ENCODE data around the gene PPP3CA.

The PPP3CA gene

DNA sequence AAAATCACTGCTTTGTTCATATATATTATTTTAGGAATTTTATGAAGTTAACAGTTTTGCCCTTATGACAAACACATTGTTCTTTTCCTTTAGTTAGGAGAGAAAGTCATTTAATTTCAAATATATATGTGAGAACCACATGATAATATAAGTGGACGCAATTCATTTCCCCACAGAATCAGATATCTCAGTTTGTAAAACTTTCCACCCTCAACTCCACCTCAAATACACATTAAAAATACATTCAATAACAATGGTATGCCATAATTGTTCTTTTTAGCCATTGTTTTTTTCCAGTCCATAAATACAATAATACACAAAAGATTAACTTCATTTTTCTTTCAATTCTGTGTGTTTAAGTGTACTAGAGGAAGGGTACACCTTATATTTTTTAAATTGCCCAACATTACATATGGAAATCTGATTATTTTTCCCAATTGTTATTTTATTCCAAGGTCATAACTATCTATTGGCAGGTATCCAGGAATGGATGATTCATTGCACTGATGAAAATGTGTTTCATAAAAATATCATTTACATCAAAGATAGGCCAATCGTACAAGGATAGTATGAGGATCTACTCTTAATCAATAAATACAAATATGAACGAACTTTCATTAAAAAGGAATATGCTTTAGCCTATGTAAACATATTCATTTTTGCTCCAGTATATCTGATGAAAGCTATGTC, 125.0 kb downstream of the PPP3CA start:
- H3K9me3 ChIP-seq = no peaks in the 10 kb centered on the region
- no peak for DNase-seq
- H3K4me3 ChIP-seq = no peak overlapping the region
- H3K27me3 ChIP-seq = no peaks in the 10 kb centered on the region
- H3K36me3 ChIP-seq = no peaks in the 10 kb centered on the region
- intact Hi-C loops (cut with DNase I; ENCODE audit: low total_unique reads) = no loop called here
- TF ChIP-seq, protein P1, sequence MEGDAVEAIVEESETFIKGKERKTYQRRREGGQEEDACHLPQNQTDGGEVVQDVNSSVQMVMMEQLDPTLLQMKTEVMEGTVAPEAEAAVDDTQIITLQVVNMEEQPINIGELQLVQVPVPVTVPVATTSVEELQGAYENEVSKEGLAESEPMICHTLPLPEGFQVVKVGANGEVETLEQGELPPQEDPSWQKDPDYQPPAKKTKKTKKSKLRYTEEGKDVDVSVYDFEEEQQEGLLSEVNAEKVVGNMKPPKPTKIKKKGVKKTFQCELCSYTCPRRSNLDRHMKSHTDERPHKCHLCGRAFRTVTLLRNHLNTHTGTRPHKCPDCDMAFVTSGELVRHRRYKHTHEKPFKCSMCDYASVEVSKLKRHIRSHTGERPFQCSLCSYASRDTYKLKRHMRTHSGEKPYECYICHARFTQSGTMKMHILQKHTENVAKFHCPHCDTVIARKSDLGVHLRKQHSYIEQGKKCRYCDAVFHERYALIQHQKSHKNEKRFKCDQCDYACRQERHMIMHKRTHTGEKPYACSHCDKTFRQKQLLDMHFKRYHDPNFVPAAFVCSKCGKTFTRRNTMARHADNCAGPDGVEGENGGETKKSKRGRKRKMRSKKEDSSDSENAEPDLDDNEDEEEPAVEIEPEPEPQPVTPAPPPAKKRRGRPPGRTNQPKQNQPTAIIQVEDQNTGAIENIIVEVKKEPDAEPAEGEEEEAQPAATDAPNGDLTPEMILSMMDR (IDR thresholded peaks at IDR 0.05) = no peak
- no peak overlapping the region for H3K27ac ChIP-seq
- H3K4me1 ChIP-seq = peaks cover 0 to 34% (median 0%) of the 10 kb centered on the region in 4 donors

DNA sequence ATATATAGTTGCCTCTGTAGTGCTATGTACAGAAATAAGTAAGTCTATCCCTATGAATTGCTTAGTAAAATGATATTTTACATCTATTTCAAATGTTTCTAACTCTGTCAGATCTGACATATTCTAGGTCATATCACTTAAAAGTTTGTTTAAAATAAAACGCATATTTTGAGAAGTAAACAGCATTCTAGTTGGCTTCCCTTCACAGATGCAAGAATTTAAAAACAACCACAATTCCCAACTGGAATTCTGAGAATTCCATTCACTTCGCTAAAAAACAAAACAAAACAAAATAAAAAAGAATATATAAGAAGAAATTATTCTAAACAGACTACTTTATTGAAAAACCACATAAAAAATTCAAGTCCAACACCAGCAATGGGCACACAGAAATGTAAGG, 126.0 kb downstream of the PPP3CA start:
- H3K27ac ChIP-seq = no peak overlapping the region
- no peaks in the 10 kb centered on the region for H3K36me3 ChIP-seq
- H3K27me3 ChIP-seq = no peaks in the 10 kb centered on the region
- TF ChIP-seq, protein P1 (IDR thresholded peaks at IDR 0.05) = no peak
- DNase-seq = no peak
- H3K4me1 ChIP-seq = peaks cover 0 to 34% (median 0%) of the 10 kb centered on the region in 4 donors
- intact Hi-C loops (cut with DNase I; ENCODE audit: low total_unique reads) = no loop called here
- no peaks in the 10 kb centered on the region for H3K9me3 ChIP-seq
- no peak overlapping the region for H3K4me3 ChIP-seq

DNA sequence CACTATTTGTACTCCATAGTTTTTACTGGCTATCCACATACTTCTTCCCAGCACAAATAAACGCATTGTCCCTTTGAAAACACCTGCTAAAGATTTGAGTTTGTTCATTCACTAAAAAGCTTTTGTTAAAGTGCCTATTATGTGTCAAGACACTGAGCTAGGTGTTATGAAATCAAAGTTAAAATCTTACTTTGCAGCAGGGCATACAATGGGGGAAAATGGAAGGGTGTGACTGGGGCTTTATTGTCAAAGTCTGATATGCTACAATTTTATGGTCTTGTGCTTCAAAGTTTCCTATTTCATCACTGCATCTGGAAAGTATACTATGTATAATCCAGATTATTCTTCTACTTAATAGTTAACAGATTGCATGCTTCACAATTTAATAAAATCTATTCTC, 128.4 kb downstream of the PPP3CA start:
- no peak overlapping the region for H3K27ac ChIP-seq
- intact Hi-C loops (cut with DNase I; ENCODE audit: low total_unique reads) = no loop called here
- H3K27me3 ChIP-seq = no peaks in the 10 kb centered on the region
- H3K4me3 ChIP-seq = no peak overlapping the region
- H3K4me1 ChIP-seq = peaks cover 0 to 34% (median 0%) of the 10 kb centered on the region in 4 donors
- TF ChIP-seq, protein P1 (IDR thresholded peaks at IDR 0.05) = no peak
- no peaks in the 10 kb centered on the region for H3K9me3 ChIP-seq
- DNase-seq = no peak
- H3K36me3 ChIP-seq = no peaks in the 10 kb centered on the region

DNA sequence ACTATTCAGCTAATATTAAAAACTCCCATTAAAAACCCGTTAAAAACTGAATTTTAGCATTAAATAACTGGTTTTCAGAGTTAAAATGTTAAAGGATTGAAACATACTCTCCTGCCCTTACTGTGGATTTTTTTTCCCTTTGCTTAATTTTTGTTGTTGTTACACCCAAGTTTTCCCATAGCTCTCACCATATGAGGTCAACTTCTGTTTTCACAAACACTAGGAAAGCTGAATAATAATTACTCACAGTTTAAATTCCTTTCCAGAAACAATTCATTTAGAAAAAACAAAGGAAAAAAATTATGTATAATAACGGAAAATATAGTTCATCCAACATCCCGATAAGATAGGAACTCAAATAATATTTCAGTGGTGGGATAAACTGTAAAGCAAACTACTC, 129.0 kb downstream of the PPP3CA start:
- no peaks in the 10 kb centered on the region for H3K27me3 ChIP-seq
- intact Hi-C loops (cut with DNase I; ENCODE audit: low total_unique reads) = no loop called here
- no peak overlapping the region for H3K27ac ChIP-seq

DNA sequence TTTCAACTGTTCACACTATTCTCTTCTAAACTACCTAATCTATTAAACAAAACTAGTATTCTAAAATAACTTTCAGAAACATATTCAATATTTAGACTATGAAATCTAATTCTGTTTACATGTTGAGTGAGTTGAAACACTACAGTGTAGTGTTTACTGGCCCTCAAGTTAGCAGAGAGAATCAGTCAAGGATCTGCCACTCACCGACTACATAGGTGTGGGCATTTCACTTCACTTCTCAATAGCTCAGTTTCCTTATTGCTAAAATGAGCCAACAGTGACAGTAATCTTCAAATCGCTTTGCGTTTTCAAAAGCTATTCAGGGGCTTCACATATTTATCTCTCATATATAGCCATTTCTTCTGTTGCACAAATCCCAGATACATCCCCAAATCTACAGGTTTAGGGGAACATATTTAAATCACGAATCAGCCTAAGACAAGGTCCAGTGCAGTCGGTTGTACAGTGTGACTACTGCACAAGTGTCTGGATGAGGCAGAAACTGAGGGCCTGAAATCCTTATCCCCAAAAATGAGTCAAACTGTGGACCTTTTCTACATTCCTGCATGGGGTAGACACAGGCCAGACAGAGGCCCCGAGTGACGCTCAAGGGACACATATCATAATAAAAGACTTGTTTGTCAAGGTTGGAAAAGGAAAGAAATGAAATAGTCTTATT, 129.8 kb downstream of the PPP3CA start:
- no peak for DNase-seq
- intact Hi-C loops (cut with DNase I; ENCODE audit: low total_unique reads) = no loop called here
- H3K9me3 ChIP-seq = no peaks in the 10 kb centered on the region

More for the DNA sequence above, 129.0 kb downstream of the PPP3CA start:
- TF ChIP-seq, protein P1 (IDR thresholded peaks at IDR 0.05) = no peak
- DNase-seq = no peak
- Histone ChIP-seq H3K9me3 (no peaks in the 10 kb centered on the region), H3K4me3 (no peak overlapping the region), H3K36me3 (no peaks in the 10 kb centered on the region), H3K4me1 (peaks cover 0 to 31% (median 0%) of the 10 kb centered on the region in 4 donors)

More for the DNA sequence above, 129.8 kb downstream of the PPP3CA start:
- H3K36me3 ChIP-seq = no peaks in the 10 kb centered on the region
- H3K27me3 ChIP-seq = no peaks in the 10 kb centered on the region
- H3K27ac ChIP-seq = no peak overlapping the region
- TF ChIP-seq, protein P1 (IDR thresholded peaks at IDR 0.05) = no peak
- peaks cover 0 to 23% (median 0%) of the 10 kb centered on the region in 4 donors for H3K4me1 ChIP-seq
- no peak overlapping the region for H3K4me3 ChIP-seq

Measured in tibial artery (tissue), 4 donors.